AG10803 (cell line): ENCODE results near the gene ZNF503.

Experiments
- DNase-seq: peaks from one replicate; pipeline ENCODE4 v3.0.0; 2010; ENCODE audit warnings: low read depth
- H3K4me3 ChIP-seq: 2 replicates; pipeline ENCODE4 v1.5.1; 2011; ENCODE audit warnings: mild to moderate bottlenecking, low read length, control low read depth
- TF ChIP-seq, protein P1 (sequence below): conservative IDR thresholded peaks from 2 replicates; pipeline ENCODE4 v1.5.1; 2011; ENCODE audit warnings: mild to moderate bottlenecking, low read length, control low read depth, inconsistent platforms

ZNF503 gene

DNA sequence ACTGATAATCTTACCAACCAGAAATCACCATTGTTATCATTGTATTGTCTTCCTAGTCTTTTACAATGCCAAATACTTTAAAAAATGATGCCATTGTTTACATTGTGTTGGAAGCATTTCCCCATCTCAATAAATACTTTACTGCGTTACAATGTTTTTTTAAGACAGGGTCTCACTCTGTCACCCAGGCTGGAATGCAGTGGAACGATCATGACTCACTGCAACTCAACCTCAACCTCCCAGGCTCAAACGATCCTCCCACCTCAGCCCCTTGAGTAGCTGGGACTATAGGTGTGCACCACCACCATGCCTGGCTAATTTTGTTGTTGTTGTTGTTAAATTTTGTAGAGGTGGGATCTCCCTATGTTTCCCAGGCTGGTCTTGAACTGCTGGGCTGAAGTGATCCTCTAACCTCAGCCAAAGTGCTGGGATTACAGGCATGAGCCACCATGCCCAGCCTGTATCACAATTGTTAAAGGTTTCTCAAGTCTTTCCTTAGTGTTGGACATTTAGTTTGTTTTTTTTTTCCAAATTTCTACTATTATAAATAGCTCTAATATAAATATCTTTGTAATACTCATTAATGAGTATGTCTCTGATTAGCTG is 43.3 kb upstream of the ZNF503 start:
- no peak overlapping the region for H3K4me3 ChIP-seq
- TF ChIP-seq, protein P1, sequence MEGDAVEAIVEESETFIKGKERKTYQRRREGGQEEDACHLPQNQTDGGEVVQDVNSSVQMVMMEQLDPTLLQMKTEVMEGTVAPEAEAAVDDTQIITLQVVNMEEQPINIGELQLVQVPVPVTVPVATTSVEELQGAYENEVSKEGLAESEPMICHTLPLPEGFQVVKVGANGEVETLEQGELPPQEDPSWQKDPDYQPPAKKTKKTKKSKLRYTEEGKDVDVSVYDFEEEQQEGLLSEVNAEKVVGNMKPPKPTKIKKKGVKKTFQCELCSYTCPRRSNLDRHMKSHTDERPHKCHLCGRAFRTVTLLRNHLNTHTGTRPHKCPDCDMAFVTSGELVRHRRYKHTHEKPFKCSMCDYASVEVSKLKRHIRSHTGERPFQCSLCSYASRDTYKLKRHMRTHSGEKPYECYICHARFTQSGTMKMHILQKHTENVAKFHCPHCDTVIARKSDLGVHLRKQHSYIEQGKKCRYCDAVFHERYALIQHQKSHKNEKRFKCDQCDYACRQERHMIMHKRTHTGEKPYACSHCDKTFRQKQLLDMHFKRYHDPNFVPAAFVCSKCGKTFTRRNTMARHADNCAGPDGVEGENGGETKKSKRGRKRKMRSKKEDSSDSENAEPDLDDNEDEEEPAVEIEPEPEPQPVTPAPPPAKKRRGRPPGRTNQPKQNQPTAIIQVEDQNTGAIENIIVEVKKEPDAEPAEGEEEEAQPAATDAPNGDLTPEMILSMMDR: no peak
- no peak for DNase-seq

DNA sequence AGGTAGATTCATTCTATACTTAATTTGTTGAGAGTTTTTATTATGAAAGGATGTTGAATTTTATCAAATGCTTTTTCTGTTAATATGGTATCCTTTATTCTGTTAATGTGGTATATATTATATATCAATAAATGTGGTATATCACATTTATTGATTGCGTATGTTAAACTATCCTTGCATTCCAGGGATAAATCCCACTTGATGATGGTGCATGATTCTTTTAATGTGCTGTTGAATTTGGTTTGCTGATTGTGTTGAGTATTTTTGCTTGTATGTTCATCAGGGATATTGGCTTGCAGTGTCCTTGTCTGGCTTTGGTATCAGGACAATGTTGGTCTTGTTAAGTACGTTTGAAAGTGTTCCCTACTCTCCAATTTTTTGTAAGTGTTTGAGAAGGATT is 41.8 kb upstream of the ZNF503 start:
- no peak overlapping the region for H3K4me3 ChIP-seq
- no peak for DNase-seq
- TF ChIP-seq, protein P1: no peak

DNA sequence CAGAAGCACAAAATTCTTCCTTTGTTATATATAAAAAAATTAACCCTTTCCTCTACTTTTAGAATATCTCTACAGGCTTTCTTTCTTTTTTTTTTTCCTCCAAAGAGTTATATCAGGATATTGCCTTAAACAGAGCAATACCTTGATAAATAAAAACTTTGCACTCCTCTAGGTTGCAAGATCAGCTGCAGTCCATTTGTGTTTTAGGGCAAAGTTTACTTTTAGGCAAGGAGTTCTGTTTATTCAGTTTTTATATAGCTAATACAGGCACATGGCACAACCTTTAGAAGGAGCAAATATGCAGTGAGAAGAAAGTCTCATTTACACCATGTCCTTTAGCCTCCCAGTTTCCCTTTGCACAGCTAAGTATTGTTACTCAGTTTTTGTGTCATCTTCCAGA is 40.1 kb upstream of the ZNF503 start:
- TF ChIP-seq, protein P1: no peak
- H3K4me3 ChIP-seq: no peak overlapping the region
- DNase-seq: no peak

DNA sequence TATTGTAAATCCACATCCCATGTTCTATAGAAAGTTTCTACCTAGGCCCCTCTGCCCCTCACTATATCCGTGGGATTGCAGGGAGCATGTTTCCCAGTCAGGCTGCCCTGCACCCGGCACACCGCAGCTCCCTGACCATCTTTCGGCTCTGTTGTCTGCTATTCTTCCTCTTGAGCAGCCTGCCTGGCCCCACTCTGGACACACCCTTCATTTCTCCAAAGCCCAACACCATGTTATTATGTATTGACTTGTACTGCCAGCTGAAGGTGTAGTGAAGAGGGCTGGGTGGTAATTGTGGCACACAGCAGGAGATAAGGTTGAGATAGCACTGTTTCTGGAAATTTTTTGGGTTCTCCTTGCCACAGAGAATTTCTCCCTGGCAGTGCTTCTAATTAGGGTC is 39.6 kb upstream of the ZNF503 start:
- TF ChIP-seq, protein P1: no peak
- DNase-seq: no peak
- H3K4me3 ChIP-seq: no peak overlapping the region

DNA sequence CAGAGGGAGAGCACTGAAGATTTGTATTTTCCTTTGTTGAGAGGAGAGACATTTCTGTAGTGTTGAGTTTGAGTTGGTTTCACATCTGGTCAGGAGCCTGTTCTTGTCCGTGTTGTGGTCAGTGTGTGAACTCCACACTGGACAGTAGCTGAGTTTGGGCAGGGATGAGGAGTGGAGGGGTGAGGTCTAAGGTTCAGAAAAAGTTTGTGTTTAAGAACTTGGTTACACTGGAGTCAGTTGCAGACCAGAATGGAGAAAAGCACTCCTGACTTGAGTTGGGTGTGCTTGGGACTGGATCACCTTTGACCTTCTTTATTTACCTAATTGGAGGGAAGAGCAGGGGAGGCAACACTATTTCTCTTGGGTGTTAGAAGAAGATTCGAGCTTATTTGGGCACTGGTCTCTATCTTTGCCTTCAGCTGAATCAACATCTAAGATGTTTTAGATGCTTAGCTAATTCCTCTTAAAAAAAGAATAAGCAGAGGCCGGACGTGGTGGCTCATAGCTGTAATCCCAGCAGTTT is 38.8 kb upstream of the ZNF503 start:
- no peak overlapping the region for H3K4me3 ChIP-seq
- TF ChIP-seq, protein P1: no peak
- DNase-seq: no peak

DNA sequence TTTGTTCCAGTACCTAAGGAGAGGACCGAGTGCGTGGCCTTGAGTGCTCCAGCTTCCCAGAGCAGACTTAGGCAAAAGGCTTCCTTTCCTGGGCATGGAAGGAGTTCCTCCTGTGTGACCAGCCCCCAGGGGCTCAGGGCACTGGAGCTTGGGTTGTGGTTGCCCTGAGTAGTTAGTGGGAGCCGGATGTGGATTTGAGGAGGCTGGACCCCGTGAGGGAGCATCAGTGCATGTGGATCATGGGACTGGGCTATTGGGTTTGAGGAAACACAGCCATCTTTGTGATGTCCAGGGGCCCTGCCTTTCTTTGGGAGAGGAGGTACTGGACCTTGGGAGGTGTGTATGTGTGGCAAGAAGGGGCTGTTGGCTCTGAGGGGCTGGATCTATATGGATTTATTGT is 38.2 kb upstream of the ZNF503 start:
- TF ChIP-seq, protein P1: no peak
- no peak for DNase-seq
- H3K4me3 ChIP-seq: no peak overlapping the region

DNA sequence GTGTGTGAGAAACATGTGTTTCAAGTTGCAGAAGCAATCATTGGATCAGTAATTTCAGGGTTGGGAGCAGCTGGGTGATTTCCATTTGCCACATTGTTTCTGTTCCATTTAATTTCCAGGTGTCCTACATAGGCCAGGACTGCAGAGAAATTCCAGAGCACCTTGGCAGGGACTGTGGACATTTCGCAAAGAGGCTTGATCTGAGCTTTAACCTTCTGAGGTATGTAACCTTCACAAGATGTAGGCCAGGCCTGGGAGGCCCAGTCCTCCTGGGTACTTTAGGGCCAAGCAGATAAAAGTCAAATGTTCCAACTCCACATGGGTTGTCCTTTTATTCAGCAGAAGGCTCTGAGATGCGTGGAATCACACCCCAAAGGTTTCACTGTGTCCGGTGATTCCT is 36.7 kb upstream of the ZNF503 start:
- DNase-seq: no peak
- TF ChIP-seq, protein P1: no peak
- H3K4me3 ChIP-seq: no peak overlapping the region
